ENCODE data around the gene HECTD2. TPM values are rescaled to one million over a fixed set of nuclear protein-coding genes. Genes with fewer than 3 reads are reported as not detected.
"Not testable (repeated sequence)": the region's sequence is repeated elsewhere in the genome, so short reads cannot be mapped to it uniquely, and the experiment has no call there.

The HECTD2 gene
- total RNA-seq, 1 donor from 2014 or later, result 23.2 TPM

DNA sequence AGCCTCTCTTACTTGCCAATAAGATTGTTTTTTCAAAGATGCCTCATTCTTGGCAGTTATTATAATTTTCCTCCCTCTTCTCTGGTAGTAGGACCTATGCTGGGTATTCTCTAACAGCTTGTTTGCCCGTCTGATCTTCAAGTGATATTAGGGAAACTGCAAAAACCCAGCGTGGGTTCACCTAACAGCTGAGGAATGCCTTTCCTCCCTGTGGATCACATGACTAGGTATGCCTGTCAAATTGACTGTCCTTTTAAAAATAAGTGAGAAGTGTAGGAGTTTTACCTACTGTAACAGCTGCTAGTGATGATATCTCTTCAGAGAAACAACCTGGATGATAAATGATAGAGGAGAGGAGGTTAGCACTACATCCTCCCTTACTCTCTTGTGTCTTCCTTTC lies 22.0 kb downstream of the HECTD2 start:
- Mint-ChIP-seq H3K27ac (ENCODE audit: unreplicated experiment) (no peak overlapping the region), H3K36me3 (ENCODE audit: low read depth) (peaks cover 41% of the 10 kb centered on the region), H3K4me1 (peaks cover 9% of the 10 kb centered on the region), H3K4me3 (no peak overlapping the region), H3K9me3 (peaks cover under 1% of the 10 kb centered on the region), H3K27me3 (ENCODE audit: low read depth) (no peaks in the 10 kb centered on the region)
- DNase-seq (ENCODE audit: low read depth, low spot score), result no peak
- TF ChIP-seq CTCF (conservative IDR thresholded peaks at IDR 0.05), result no peak

DNA sequence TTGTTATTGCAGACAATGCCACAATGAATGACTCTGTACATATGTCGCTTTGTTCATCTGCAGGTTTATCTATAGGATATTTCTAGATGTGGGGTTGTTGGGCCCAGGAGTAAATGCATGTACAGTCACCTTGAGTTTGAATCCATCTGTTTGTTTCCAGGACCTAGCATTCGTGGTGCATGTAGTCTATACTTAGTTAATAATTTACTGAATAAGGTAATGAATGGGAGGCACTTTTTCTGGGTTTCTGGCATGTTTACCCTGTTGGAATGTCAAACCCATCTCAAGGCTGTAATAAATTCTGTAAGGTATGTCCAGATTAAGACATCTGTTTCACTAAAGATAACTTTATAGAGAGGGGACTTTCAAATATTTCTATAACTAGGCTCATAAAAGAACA lies 23.5 kb downstream of the HECTD2 start:
- H3K4me3 Mint-ChIP-seq, result no peak overlapping the region
- TF ChIP-seq CTCF (conservative IDR thresholded peaks at IDR 0.05), result no peak
- H3K27me3 Mint-ChIP-seq (ENCODE audit: low read depth), result no peaks in the 10 kb centered on the region
- H3K27ac Mint-ChIP-seq (ENCODE audit: unreplicated experiment), result no peak overlapping the region
- peaks cover 9% of the 10 kb centered on the region for H3K4me1 Mint-ChIP-seq
- no peak for DNase-seq (ENCODE audit: low read depth, low spot score)
- peaks cover 4% of the 10 kb centered on the region for H3K9me3 Mint-ChIP-seq
- peaks cover 52% of the 10 kb centered on the region for H3K36me3 Mint-ChIP-seq (ENCODE audit: low read depth)

DNA sequence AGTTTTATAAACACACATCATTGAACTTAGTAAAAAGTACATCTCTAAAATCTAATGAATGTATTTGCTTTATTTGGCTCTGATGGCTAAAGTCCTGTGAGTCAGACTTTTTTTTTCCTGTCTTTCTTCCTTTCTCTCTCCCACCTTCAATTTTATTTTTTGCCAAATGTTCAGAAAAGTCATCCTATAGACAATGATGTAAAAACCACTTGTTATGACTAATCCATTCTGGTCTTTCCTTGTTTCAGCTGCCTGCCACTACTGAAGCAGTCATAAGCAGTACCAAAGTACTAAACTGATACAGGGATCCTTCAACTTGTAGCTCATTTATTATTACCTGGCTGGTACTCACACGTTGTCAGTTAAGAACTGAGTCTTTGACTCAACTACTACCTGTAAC lies 23.9 kb downstream of the HECTD2 start:
- DNase-seq (ENCODE audit: low read depth, low spot score), result no peak
- Mint-ChIP-seq H3K9me3 (peaks cover 8% of the 10 kb centered on the region), H3K27ac (ENCODE audit: unreplicated experiment) (no peak overlapping the region), H3K4me1 (peaks cover 9% of the 10 kb centered on the region), H3K36me3 (ENCODE audit: low read depth) (peaks cover 54% of the 10 kb centered on the region), H3K27me3 (ENCODE audit: low read depth) (no peaks in the 10 kb centered on the region), H3K4me3 (no peak overlapping the region)
- no peak for TF ChIP-seq CTCF (conservative IDR thresholded peaks at IDR 0.05)

DNA sequence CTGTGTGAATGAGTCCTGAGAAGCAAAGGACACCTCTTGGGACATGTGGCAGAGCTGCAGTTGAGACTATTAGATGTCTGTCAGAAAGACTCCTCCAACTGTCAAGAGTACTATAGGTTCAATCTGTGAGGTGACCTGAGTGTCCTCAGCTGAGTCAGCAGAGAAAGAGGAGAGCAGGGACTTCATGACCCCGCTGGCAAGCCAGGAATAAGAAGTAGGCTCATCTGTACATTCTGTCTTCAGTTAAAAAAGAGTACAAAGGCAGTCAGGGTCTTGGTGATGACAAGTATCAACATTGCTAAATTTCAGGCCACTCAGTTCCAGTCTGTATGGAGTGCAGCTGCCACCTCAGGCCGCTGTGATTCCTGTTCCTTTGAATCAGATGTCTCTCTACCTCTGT lies 25.1 kb downstream of the HECTD2 start:
- Mint-ChIP-seq H3K9me3 (peaks cover 14% of the 10 kb centered on the region), H3K27ac (ENCODE audit: unreplicated experiment) (no peak overlapping the region), H3K27me3 (ENCODE audit: low read depth) (no peaks in the 10 kb centered on the region), H3K4me3 (no peak overlapping the region), H3K36me3 (ENCODE audit: low read depth) (peaks cover 65% of the 10 kb centered on the region), H3K4me1 (peaks cover 9% of the 10 kb centered on the region)
- DNase-seq (ENCODE audit: low read depth, low spot score), result no peak
- TF ChIP-seq CTCF (conservative IDR thresholded peaks at IDR 0.05), result no peak

GRCh38 chr10:91438228-91438627 lies 28.1 kb downstream of the HECTD2 start:
- not testable (repeated sequence) for DNase-seq (ENCODE audit: low read depth, low spot score); H3K4me1 Mint-ChIP-seq; H3K27me3 Mint-ChIP-seq (ENCODE audit: low read depth); H3K27ac Mint-ChIP-seq (ENCODE audit: unreplicated experiment); H3K4me3 Mint-ChIP-seq
- Mint-ChIP-seq H3K9me3 (peaks cover 14% of the 10 kb centered on the region), H3K36me3 (ENCODE audit: low read depth) (peaks cover 42% of the 10 kb centered on the region)

DNA sequence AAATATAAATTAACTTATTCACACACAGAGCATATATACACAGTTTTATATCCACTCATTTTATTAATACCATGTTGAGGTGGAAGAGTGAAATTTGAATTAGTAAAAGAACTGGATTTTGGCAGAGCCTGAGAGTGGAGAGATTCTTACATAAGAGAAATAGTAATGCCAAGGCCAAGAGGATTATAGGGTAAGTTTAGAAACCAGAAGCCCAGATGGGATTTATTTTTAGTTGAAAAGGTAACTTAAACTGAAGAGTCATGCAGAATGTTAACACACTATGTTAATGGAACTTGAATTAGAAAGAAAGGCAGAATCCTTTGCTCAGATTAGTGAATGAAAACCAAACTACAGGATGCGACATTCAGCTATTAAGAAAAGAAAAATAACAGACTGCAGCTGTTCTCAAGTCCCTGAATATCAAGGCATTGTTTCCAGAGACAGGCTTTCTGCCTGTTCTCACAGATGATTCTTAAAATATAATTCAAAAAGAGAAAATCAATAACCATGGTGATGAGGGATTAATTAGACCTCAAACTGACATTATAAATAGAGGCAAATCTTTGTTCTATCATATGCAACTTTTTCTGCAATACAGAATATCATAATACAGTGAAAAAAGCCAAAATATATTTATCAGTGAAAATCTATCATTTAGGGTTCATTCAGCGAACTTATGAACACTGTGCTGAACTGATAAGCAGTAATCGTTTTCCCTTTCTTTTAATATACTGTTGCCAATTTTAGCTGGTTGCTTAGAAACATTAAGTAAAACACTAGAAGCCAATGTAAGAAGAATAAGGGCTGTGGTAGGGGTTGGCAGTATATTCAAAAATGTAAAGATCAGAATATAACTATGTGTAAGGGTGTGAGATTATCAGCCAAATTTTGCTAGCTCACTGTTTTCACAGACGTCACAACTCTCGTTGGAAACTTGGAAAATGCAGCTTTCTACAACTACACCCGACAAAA lies 34.4 kb downstream of the HECTD2 start:
- H3K36me3 Mint-ChIP-seq (ENCODE audit: low read depth), result peaks cover 32% of the 10 kb centered on the region
- no peaks in the 10 kb centered on the region for H3K27me3 Mint-ChIP-seq (ENCODE audit: low read depth)
- H3K9me3 Mint-ChIP-seq, result peaks cover 13% of the 10 kb centered on the region
- no peak overlapping the region for H3K4me3 Mint-ChIP-seq
- no peak for TF ChIP-seq CTCF (conservative IDR thresholded peaks at IDR 0.05)
- DNase-seq (ENCODE audit: low read depth, low spot score), result no peak
- peak overlapping the region; percentile 31 for H3K27ac Mint-ChIP-seq (ENCODE audit: unreplicated experiment)
- no peaks in the 10 kb centered on the region for H3K4me1 Mint-ChIP-seq
